Endothelial cell of umbilical vein (primary cell): ENCODE data around the gene GSPT1.
"Not testable (repeated sequence)": the region's sequence is repeated elsewhere in the genome, so short reads cannot be mapped to it uniquely, and the experiment has no call there.

ENCODE experiments used
- CTCF ChIP-seq, 2 donors: IDR thresholded peaks; 1 replicate in 1 of 2; 2 replicates in 1 of 2; pipeline ENCODE4 v1.5.1; 2011; ENCODE audit warnings: low read length in 2 of 2, mild to moderate bottlenecking in 2 of 2, moderate library complexity in 2 of 2, control low read depth in 1 of 2, inconsistent platforms in 1 of 2, low read depth in 1 of 2; ENCODE audit not compliant: insufficient read depth in 1 of 2; ENCODE audit errors: extremely low read depth in 1 of 2
- POLR2A ChIP-seq: IDR thresholded peaks from 2 replicates; pipeline ENCODE4 v1.6.1; 2012; ENCODE audit warnings: low read depth, mild to moderate bottlenecking, control low read depth, low read length
- POLR2AphosphoS5 ChIP-seq: IDR thresholded peaks from 2 replicates; pipeline ENCODE4 v1.6.1; 2012; ENCODE audit warnings: low read depth, mild to moderate bottlenecking, control low read depth, low read length, moderate library complexity; ENCODE audit not compliant: insufficient read depth

GRCh38 chr16:11927350-11927749, 11.6 kb upstream of the GSPT1 start:
- not testable (repeated sequence) for TF ChIP-seq CTCF (IDR thresholded peaks at IDR 0.05; ENCODE audit: extremely low read depth in 1 of 2, insufficient read depth in 1 of 2, low read depth in 1 of 2, low read length in 2 of 2); POLR2AphosphoS5; POLR2A
